SK-N-SH treated with all-trans-retinoic acid at 6 μM for 48 hours (cell line): ENCODE results near the gene ADCY5.

Experiments
- OSR1 ChIP-seq: fragments of 250-450 bp; sonication (Bioruptor Pico); IDR thresholded peaks from 2 replicates; pipeline ENCODE4 v1.8.0; 2022; ENCODE audit warnings: moderate library complexity, mild to moderate bottlenecking, inconsistent platforms
- RARB ChIP-seq: fragments of 250-450 bp; sonication (Bioruptor Pico); IDR thresholded peaks from 2 replicates; pipeline ENCODE4 v1.8.0; 2021; ENCODE audit warnings: mild to moderate bottlenecking, moderate library complexity
- TSHZ2 ChIP-seq: fragments of 250-450 bp; sonication (Bioruptor Pico); IDR thresholded peaks from 2 replicates; pipeline ENCODE4 v1.5.0; 2020; ENCODE audit warnings: mild to moderate bottlenecking, moderate library complexity
- ZFP30 ChIP-seq: fragments of 450-650 bp; formaldehyde crosslinking; IDR thresholded peaks from 2 replicates; pipeline ENCODE4 v1.5.0; 2022; ENCODE audit warnings: mild to moderate bottlenecking, moderate library complexity
- TF ChIP-seq, protein P1 (sequence below): fragments of 250-450 bp; sonication (Bioruptor Pico); IDR thresholded peaks from 2 replicates; pipeline ENCODE4 v1.8.0; 2021; ENCODE audit warnings: low read depth, mild to moderate bottlenecking, moderate library complexity, borderline replicate concordance
- TF ChIP-seq, protein P2 (sequence below): fragments of 250-450 bp; sonication (Bioruptor Pico); IDR thresholded peaks from 2 replicates; pipeline ENCODE4 v1.5.1; 2020; ENCODE audit warnings: low read depth, mild to moderate bottlenecking, moderate library complexity

- TF ChIP-seq TSHZ2 (CRISPR knock-in tag) (no peak), RARB (CRISPR knock-in tag) (no peak), ZFP30 (no peak), OSR1 (CRISPR knock-in tag) (no peak)
- TF ChIP-seq, protein P1, sequence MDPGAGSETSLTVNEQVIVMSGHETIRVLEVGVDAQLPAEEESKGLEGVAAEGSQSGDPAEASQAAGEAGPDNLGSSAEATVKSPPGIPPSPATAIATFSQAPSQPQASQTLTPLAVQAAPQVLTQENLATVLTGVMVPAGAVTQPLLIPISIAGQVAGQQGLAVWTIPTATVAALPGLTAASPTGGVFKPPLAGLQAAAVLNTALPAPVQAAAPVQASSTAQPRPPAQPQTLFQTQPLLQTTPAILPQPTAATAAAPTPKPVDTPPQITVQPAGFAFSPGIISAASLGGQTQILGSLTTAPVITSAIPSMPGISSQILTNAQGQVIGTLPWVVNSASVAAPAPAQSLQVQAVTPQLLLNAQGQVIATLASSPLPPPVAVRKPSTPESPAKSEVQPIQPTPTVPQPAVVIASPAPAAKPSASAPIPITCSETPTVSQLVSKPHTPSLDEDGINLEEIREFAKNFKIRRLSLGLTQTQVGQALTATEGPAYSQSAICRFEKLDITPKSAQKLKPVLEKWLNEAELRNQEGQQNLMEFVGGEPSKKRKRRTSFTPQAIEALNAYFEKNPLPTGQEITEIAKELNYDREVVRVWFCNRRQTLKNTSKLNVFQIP (CRISPR knock-in tag): no peak
- TF ChIP-seq, protein P2, sequence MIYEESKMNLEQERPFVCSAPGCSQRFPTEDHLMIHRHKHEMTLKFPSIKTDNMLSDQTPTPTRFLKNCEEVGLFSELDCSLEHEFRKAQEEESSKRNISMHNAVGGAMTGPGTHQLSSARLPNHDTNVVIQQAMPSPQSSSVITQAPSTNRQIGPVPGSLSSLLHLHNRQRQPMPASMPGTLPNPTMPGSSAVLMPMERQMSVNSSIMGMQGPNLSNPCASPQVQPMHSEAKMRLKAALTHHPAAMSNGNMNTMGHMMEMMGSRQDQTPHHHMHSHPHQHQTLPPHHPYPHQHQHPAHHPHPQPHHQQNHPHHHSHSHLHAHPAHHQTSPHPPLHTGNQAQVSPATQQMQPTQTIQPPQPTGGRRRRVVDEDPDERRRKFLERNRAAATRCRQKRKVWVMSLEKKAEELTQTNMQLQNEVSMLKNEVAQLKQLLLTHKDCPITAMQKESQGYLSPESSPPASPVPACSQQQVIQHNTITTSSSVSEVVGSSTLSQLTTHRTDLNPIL (CRISPR knock-in tag): no peak
Observed at GRCh38 chr3:123423806-123424205, 25.1 kb downstream of the ADCY5 start.
